Measurements from ENCODE around the gene MAGEA2. TPM values are rescaled to one million over a fixed set of nuclear protein-coding genes. Genes with fewer than 3 reads are reported as not detected.
"Not testable (repeated sequence)": the region's sequence is repeated elsewhere in the genome, so short reads cannot be mapped to it uniquely, and the experiment has no call there.

Gene MAGEA2, protein sequence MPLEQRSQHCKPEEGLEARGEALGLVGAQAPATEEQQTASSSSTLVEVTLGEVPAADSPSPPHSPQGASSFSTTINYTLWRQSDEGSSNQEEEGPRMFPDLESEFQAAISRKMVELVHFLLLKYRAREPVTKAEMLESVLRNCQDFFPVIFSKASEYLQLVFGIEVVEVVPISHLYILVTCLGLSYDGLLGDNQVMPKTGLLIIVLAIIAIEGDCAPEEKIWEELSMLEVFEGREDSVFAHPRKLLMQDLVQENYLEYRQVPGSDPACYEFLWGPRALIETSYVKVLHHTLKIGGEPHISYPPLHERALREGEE
- total RNA-seq (2014; rRNA removed): not detected in 2 replicates
- polyA plus RNA-seq (2012): not detected

- DNase-seq (ENCODE audit: low read depth): not testable (repeated sequence)
Observed at GRCh38 chrX:152753686-152754650, at the start of gene MAGEA2. Gene MAGEA2 (minus strand): TSS chrX:152753842. CDS start chrX:152751363, 2,479 bp downstream.

DNA sequence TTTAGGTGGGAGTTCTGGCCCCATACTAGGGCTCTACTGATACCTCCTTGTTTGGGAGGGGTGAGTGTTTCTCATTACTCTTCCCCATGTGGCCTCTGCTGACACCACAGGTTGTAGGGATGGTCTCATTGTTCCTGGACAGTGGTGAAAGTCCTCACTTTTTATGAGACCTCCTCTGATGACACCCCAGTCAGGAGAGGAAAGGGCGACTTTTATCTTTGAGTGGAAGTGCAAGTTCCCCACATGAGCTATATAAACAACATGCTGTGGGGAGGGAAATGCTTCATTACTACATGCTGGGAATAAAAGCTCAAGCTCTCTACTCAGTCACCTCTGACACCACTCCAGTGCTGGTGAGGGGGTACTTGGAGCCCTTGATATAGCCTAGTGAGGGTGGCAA is 45.3 kb upstream of the MAGEA2 start:
- no peak for DNase-seq (ENCODE audit: low read depth)

GRCh38 chrX:152787062-152787461 is 33.4 kb upstream of the MAGEA2 start:
- DNase-seq (ENCODE audit: low read depth): not testable (repeated sequence)

- DNase-seq (ENCODE audit: low read depth): not testable (repeated sequence)
Observed at GRCh38 chrX:152769549-152770289, 16.1 kb upstream of the MAGEA2 start, which contains the start of gene MAGEA6. Gene MAGEA6 (minus strand): TSS chrX:152769689. CDS start chrX:152767650, 2,039 bp downstream.

GRCh38 chrX:152766562-152766961 is 12.9 kb upstream of the MAGEA2 start:
- DNase-seq (ENCODE audit: low read depth): not testable (repeated sequence)

- not testable (repeated sequence) for DNase-seq (ENCODE audit: low read depth)
Observed at GRCh38 chrX:152761582-152761981, 7.9 kb upstream of the MAGEA2 start.

GRCh38 chrX:152759544-152759943 is 5.9 kb upstream of the MAGEA2 start:
- DNase-seq (ENCODE audit: low read depth): not testable (repeated sequence)

- not testable (repeated sequence) for DNase-seq (ENCODE audit: low read depth)
Observed at GRCh38 chrX:152758918-152759317, 5.3 kb upstream of the MAGEA2 start, which contains the start of gene CSAG3. Gene CSAG3 (plus strand): TSS chrX:152759218.

- not testable (repeated sequence) for DNase-seq (ENCODE audit: low read depth)
Observed at GRCh38 chrX:152754871-152755270, 1.2 kb upstream of the MAGEA2 start.

DNA sequence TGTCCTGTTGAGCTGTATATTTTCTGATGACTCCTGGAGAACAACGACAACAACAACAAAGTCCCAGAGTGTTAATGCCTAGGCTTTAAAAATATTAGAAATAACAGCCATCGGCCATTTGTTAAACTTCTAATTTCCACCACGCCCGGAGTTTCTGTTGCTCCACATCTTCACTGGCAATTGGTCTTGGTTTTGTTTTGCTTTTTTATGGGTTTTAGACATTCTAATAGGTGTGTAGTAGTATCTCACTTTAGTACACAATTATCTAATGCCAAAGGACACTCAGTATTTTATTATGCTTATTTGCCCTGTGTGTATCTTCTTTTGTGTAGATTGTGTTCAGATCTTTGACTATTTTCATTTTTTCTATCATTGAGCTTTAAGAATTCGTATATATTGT is 15.1 kb downstream of the MAGEA2 start:
- DNase-seq (ENCODE audit: low read depth): no peak

DNA sequence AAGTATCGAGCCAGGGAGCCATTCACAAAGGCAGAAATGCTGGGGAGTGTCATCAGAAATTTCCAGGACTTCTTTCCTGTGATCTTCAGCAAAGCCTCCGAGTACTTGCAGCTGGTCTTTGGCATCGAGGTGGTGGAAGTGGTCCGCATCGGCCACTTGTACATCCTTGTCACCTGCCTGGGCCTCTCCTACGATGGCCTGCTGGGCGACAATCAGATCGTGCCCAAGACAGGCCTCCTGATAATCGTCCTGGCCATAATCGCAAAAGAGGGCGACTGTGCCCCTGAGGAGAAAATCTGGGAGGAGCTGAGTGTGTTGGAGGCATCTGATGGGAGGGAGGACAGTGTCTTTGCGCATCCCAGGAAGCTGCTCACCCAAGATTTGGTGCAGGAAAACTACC is 17.1 kb downstream of the MAGEA2 start:
- DNase-seq (ENCODE audit: low read depth): not testable (repeated sequence)

- no peak for DNase-seq (ENCODE audit: low read depth)
Observed at GRCh38 chrX:152735860-152736511, 17.7 kb downstream of the MAGEA2 start.

GRCh38 chrX:152735101-152735500 is 18.5 kb downstream of the MAGEA2 start:
- DNase-seq (ENCODE audit: low read depth): no peak

DNA sequence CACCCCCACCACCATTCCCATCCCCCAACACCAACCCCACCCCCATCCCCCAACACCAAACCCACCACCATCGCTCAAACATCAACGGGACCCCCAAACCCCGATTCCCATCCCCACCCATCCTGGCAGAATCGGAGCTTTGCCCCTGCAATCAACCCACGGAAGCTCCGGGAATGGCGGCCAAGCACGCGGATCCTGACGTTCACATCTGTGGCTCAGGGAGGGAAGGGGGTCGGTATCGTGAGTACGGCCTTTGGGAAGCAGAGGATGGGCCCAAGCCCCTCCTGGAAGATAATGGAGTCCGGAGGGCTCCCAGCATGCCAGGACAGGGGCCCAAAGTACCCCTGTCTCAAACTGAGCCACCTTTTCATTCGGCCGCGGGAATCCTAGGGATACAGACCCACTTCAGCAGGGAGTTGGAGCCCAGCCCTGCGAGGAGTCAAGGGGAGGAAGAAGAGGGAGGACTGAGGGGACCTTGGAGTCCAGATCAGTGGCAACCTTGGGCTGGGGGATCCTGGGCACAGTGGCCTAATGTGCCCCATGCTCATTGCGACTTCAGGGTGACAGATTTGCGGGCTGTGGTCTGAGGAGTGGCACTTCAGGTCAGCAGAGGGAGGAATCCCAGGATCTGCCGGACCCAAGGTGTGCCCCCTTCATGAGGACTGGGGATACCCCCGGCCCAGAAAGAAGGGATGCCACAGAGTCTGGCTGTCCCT is 19.3 kb downstream of the MAGEA2 start:
- DNase-seq (ENCODE audit: low read depth): not testable (repeated sequence)

GRCh38 chrX:152733261-152733975 is 20.2 kb downstream of the MAGEA2 start, which contains the start of the genes CSAG1 and MAGEA12:
Gene CSAG1 (minus strand): TSS chrX:152733721. CDS start chrX:152732460, 1,261 bp downstream.
Gene MAGEA12 (plus strand): TSS chrX:152733757. CDS start chrX:152736162, 2,405 bp downstream.
- no peak for DNase-seq (ENCODE audit: low read depth)

GRCh38 chrX:152725409-152725808 is 28.2 kb downstream of the MAGEA2 start:
- no peak for DNase-seq (ENCODE audit: low read depth)

GRCh38 chrX:152713815-152714787 is 39.5 kb downstream of the MAGEA2 start, which contains the start of gene MAGEA2B:
Gene MAGEA2B (plus strand): TSS chrX:152714628. CDS start chrX:152717107, 2,479 bp downstream.
- not testable (repeated sequence) for DNase-seq (ENCODE audit: low read depth)

DNA sequence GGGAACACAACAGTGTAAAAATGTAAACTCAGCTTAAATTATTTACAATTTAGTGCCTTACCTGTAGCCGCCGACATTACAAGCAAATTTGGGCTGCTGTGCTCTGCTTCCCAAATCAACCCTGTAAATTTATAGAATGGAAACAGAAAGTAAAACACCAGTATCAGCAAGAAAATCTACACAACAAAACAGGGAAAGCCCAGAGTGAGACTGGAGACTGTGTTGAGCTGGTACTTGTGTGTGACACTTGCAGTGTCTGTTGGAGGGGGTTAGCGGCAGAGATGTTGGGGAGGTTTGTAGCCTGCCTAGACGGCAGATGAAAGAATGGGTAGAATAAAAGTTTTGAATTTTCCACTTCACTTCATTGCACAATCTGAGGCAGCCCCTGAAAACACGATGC is 40.4 kb downstream of the MAGEA2 start:
- not testable (repeated sequence) for DNase-seq (ENCODE audit: low read depth)

All from LHCN-M2 (cell line).